ENCODE data around the gene SYT1. TPM values are rescaled to one million over a fixed set of nuclear protein-coding genes. Genes with fewer than 3 reads are reported as not detected.
A peak's percentile ranks its signal among the peaks of the same experiment; 100 is the strongest.
"Not testable (repeated sequence)": the region's sequence is repeated elsewhere in the genome, so short reads cannot be mapped to it uniquely, and the experiment has no call there.

SYT1 gene
- total RNA-seq, 1 donor from 2014 or later = 1.1 TPM

DNA sequence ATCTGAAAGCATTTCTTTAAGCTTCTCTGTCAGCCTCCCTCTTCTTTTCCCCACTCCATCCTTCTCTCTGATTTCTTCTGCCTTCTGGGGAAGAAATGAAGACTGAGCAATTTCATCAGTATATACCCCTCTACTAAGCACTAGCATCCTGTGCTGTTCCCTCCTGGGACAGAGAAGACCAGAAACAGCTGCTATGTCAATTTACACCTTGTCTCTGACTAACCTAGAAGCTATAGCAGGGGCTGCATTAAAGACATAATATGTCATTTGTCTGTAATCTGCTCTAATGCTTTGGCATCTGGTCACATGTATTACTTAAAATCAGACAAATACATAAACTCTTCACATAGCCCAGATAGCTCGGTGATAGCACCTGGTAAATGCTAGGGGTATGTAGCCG lies 529.3 kb downstream of the SYT1 start:
- DNase-seq (ENCODE audit: low read depth) = no peak

DNA sequence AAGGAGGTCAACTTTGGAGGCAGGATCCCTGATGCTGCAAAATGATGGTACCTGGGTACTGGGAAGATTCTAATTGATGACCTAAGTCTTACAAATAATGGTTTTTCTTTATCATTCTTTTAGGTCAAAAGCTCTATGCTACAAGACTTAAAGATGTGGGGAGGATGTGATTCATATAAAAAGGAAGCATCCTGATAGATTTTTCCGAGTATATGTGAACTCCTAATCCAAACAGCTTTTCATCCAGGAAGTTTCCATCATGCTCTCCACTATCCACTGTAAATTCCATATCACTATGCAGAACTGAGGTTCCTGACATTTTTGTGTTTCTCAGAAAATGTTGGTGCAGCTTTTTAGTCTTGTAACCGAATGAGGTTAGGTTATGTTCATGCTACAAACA lies 533.0 kb downstream of the SYT1 start:
- DNase-seq (ENCODE audit: low read depth) = no peak

DNA sequence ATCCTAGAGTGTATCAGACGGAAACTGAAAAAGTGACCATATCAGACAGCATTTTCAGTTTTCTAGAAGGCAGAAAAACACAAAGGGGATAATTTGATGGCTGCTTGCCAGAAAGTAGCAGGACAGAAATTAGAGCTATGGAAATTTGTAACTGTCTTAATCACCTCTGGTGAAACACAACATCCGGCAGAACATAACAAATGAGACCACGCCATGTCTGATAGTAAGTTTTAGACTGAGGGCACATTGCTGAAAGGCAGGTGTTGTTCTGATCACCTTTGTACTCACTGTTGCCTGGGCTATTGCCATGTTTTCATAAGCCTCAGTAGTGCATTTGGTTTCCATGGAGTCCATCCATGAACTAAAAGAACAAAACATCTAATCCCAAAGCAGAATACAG lies 535.9 kb downstream of the SYT1 start:
- DNase-seq (ENCODE audit: low read depth) = no peak

DNA sequence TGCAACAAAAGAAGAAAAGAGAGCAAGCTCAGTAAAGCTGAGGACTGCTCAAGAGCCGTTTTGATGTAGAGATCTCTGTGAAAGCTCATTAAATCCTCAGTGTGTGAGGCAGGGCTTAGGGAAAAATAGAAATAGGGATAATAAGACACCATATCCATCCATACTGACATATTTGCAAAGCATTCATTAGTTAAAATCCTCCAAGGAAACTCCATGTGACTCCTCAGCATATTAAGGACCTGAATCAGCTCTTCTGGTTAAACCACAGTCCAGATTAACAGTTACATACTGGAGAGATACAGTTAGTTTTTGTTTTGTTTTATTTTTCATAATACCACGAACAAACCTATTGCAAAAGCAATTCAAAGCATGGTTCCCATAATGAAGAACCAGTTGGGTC lies 538.0 kb downstream of the SYT1 start:
- DNase-seq (ENCODE audit: low read depth) = no peak

DNA sequence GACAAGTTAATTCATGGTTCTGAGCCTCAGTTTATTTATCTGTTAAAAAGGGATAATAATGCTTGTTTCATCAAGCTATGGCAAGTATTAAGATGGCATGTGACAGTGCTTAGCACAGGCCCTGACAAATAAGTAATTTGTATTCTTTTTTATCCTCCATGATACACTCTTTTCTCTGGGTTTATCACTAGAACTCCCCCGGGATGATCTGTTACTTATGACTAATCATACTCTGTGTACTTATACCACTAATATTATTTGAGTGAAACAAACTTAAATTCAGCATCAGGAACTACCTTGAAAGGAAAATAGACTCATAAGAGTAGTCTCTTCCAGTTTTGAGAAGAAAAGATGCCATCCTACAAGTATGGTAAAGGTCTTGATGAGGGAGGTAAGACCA lies 542.4 kb downstream of the SYT1 start:
- DNase-seq (ENCODE audit: low read depth) = no peak

DNA sequence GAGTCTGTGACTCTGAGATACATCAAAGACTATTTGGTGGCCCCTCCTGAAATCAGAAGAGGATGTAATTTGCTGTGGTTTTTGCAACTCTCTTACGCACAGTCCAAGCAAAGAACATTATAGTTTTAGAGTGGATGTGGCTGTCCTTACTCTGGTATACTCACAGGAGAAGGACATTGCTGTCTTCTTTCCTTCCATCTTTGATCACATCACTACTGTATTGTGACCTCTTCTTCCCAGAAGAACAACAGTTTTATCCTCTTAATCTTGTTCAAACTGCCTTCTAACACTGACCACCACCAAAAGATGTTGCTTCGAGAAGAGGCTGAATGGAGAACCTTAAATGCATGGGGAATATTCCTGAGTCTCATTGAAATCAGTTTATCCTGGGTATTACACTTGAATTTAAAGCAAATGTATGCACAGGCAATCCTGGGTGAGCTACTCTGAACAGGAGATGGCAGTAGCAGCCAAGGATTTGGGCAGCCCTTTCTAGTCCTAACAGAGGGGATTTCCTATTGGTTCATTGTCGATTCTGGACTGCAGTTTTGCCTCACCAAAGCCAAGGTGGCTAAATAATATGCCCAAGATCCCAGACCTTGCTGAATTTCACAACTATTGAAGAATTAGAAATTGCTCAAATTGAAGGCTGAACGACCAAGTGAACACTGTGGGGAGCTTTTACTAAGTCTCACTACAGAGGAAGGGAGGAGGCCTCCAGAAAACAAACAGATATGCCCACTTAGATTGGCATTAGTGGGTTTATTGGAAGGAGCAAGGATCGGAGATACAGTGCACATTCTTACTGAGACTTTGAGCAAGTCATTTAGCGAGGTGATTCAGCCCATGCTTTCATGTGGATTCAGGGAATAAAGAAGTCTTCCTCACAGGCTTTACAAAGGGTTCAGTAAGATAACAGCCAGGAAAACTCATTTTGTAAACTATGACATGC lies 543.4 kb downstream of the SYT1 start:
- peak; percentile 82 for DNase-seq (ENCODE audit: low read depth)

DNA sequence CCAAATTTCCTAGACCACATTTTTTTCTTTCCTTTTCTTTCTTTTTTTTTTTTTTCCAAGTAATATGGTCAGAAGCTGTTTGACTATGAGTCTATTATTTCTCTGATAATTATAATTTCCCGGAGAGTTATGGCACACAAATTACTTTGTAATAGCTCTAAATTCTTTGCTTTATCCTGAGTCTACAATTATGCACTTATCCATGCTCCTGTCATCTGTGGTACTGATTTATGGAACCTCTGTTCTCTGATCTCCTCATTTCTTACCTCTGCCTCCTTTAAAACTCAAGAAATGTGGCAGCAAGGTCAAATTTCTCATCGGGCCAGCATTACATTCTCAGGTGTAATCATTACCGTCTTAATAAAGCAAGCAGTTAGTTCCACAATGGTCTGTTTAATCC lies 544.1 kb downstream of the SYT1 start:
- no peak for DNase-seq (ENCODE audit: low read depth)

DNA sequence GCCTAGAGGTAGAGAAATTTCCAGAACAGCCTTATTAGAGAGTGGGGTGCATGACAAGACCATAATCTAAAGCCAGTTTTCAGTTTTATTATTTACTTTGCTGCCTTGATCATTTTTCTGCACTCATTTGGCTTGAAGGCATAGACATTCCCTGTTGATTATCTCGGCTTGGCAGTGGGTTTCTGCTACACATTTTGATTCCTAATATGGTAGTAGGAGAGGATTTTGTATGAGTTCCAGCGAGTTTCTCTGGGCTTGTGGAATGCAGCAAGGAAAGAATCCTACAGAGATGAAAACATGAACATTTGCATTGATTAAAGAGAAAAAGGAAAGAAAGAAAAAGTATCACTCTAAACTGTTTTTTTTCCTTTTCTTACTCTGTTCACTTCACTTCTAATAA lies 545.0 kb downstream of the SYT1 start:
- DNase-seq (ENCODE audit: low read depth) = peak; percentile 71

DNA sequence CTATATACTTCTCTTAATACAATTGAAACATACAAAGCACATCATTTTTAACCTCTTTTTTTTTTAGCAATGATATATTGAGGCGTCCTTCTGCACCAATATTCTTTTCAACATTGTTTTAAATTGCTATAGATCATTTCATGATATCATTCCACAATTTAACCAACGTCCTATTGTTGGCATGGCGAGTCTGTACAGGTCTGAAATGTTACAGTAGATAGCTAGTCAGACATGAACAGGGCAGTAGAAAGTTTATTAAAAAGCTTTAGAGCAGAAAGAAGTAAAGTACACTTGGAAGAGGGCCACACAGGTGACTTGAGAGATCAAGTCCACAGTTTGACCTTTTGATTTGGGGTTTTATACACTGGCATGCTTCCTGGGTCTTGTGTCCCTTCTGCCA lies 547.2 kb downstream of the SYT1 start:
- no peak for DNase-seq (ENCODE audit: low read depth)

DNA sequence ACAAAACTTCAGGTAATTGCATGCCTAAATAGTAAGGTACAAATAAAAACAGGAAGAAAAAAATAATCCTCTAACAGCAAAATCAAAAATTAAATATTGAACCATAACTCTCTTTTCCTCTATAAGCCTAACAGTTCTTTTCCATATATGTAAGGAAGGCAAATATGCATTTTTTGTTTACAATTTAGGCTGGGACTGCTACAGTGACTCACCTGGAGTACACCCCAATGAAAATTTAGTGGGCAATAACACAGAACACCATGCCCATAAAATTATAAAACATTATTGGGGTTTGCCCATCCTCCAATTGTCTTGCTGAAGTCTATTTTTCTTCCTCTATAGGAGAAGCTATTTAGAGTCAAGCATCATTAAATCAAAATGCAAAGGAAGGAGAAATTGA lies 549.2 kb downstream of the SYT1 start:
- DNase-seq (ENCODE audit: low read depth) = no peak

DNA sequence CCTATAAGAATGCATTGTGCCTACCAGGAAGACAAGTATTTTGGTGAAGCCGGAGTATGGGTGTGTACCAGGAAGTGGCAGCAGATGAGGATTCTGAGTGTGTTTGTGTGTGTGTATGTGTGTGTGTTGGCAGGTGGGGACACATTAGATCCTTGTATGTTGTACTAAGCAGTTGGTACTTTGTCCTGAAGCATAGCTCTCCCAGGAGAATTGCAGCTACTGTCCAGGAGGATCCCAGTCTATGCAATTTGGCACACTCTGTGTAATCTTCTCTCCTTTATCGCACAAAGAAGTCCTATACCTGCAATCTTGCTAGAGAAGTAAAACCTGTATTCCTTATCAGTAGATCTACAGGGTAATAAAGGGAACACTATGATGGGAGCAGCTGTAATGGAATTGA lies 549.7 kb downstream of the SYT1 start:
- no peak for DNase-seq (ENCODE audit: low read depth)

DNA sequence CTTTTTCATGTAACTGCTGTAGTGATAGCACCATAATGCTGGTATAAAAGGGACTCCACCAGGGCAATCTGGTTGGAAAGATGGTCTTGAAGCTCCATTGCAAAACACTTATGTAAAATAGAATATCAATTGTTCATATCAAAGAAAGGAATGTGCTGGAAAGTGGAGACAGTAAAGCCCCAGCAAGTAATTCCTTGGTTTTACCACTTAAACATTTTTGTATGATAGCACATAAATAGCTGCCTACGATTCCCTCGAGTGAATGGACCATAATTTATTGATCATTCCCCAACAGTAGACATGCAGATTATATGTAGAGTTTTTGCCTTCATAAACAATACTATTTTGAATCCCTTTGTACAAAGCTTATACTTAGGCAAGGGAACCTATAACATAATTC lies 550.7 kb downstream of the SYT1 start:
- DNase-seq (ENCODE audit: low read depth) = no peak

DNA sequence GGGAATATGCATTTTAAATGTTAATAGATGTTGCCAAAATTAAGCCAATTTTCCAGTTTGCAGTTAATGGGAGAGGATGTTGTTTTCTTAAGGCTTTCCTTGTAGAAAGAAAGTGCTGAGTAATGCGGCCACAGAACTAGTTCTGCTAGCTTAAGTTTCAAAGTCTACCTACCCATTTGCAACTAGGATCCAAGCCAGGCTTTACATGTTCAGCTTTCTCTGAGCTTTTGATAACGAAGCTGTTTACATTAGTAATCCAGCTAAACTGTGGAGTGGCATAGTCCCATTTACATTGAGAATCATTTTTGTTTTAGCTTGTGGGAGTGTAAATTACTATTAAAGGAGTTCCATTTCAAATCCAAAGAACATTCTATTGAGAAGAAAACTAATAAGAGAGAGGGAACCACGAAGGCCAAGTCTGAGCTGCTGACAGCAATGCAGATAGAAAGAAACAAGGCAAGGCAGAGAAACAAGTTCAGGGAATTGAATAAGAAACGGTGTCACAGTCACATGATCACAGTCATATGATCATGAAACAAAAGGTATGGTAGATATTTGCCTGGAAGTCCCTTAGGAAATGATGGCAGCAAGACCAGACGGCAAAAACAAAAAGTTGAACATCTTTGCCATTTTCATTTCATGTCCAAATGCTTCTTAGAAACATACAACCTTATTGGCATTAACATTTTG lies 551.3 kb downstream of the SYT1 start:
- peak; percentile 80 for DNase-seq (ENCODE audit: low read depth)

DNA sequence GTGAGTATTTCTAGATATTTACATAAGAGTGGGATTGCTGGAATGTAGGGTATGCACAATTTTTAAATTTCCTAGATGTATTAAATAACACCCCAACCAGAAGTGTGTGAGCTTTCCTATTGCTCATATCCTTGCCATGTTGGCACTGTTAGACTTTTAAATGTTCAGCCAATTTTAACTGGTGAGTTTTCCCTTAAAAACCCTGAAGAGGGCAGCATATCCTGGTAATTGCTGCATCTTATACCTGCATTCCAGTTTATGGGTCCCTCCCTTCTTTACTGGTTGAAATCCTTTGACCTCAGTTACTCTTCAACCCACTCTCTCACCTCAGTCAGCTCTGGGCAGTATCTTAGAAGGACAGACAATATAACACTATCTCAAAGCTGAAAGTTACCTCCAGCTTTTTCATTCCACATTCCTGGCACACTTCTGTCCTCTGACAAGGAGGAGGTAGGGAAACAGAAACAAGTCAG lies 555.6 kb downstream of the SYT1 start:
- peak; percentile 92 for DNase-seq (ENCODE audit: low read depth)

DNA sequence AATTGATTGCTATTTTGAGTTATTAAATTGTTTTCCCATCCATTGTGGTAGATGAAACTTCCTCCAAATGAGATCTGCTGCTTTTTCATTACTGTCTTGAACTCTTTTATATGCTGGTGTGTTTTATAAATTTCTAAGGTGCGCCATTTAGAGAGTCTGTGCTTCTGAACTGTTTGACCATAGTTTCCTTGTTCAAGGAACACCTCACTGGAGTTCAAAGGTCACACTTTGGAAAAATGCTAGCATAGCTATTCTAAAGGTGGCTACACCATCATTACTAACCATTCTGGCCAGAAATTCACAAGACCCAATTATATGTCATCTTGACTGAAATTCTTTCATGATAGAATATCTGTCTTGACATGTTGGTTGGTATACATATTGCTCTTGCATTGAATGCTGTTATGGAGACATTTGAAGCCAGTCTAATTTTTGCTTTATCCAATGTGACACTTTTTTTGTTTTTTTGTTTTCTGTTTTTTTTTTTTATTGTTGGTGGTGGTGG lies 556.7 kb downstream of the SYT1 start:
- DNase-seq (ENCODE audit: low read depth) = no peak

DNA sequence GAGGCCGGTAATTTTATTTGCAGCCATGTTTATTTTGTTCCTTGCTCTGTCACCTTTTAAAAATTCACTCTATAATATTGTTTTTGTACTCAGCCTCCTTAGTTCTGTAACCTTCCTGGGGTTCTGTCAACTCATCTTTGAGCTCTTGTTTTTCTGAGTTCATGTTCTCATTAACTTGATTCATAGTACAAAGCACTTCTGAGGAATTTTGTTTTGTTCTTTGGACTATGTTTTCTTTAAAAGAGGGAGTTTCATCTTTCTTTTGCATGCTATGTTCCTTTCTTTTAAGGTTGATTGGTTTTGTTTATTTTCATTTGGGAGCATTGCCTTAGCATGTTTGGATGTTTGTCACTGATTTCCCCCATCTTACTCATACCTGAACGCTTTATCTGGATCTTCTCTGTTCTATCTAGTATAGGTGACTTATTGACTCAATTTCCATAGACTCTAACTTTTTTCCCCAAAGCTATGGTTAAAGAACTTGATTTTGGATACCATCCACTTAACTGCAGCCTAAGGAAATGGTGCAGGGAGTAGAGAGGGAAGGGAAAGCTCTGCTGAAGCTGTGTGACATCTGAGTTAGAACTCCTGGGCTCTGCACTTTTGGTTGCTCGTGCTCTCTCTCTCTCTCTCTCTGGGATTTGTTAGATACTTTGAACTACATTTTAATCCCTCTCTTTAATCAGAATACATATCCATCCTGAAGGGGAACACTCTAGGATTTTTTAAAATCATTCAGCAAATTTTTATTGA lies 557.7 kb downstream of the SYT1 start:
- peak; percentile 98 for DNase-seq (ENCODE audit: low read depth)

DNA sequence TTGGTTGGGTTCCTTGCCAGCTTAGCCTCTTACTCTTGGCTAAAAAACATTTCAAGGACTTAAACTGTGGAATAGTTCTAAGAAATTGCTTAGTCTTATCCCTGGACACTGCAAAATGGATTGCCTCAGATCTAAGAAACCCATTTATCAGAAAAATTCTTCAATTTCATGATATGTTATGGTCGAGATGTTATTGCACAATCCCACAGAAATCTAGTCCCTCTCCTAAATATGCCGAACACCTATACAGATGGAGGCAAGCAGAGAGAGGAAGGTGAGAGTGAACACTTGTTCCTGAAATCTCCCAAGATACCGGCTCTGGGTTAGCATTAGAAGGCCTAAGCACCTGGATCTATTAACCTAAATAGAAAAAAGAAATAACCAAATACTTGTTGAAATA lies 559.0 kb downstream of the SYT1 start:
- no peak for DNase-seq (ENCODE audit: low read depth)

DNA sequence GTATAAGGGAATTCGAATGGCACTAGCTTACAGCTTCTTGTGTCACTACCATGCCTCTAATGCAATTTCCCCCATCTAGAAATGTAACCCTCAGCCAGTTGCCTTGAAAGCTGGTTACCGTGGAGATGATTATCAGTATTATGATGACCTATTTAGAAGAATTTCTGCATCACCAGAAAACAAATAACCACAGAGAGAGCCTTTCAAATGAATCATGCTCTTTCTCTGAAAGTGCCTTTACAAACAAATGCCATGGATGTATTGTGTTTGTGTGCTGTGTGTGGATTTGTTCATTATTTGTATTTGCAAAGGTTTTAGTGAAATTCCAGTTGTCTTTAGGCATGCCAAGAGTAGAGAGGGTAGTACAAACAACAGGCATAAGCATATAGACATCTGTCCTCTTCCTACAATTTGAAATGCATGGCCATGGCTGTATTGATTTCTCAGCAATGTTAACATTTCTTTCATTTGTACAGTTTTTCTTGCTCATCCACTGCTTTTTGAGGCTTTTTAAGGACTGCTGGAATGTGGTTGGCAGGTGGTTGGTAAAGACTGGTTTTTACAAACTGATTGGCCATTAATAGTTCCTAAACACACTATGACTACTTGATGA lies 559.6 kb downstream of the SYT1 start:
- peak; percentile 100 for DNase-seq (ENCODE audit: low read depth)

DNA sequence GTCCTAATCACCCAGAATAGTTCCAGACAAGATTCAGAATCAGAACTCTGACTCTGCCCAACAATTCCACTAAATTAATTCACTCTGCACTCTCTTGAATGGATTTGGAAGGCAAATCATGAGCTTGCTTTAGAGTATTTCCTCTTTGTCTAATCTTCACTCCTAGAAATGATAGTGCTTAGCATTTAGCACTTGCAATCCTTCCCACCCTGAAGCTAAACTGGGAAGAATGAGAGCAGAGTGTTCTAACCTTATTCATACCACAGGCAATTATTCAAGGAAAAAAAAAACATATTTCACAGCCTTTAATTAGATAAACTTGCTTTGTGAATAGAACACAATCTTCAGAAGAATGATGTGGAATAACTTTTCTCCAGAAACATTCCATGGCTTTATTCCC lies 561.5 kb downstream of the SYT1 start:
- no peak for DNase-seq (ENCODE audit: low read depth)

DNA sequence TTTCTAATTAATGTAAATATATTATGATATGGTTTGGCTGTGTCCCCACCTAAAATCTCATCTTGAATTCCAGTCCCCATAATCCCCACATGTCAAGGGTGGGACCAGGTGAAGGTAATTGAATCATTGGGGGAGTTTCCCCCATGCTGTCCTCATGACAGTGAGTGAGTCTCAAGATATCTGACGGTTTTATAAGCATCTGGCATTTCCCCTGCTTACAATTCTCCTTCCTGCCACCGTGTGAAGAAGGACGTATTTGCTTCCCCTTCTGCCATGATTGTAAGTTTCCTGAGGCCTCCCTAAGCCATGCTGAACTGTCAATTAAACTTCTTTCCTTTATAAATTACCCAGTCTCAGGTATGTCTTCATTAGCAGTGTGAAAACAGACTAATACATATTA lies 562.2 kb downstream of the SYT1 start:
- DNase-seq (ENCODE audit: low read depth) = not testable (repeated sequence)

DNA sequence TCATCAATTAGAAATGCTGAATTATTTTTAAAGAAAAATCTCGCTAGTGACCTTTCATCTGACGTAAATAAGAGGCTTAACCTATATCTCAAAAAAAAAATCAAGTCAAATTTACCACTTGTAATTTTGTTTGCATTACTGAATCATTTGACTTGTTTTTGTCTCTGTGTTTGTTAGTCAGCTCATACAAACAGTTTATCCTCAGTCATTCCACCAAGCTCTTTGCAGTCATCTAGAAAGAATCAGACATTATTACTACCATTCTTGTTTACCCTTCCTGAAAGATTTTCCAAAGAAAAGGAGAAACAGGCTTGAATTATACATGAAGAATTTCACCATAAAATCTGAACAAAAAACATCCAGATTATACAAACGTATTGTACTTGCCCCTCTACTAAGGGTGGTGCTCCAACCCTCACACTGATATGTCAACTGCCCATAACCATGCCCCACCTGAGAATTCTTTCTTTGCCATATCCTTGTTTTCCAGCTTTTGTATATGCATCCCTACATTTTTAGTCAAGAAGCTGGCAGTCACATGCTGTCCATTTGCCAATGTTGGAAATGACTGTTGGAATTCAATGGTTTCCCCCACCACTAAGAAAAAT lies 569.0 kb downstream of the SYT1 start:
- DNase-seq (ENCODE audit: low read depth) = no peak
